Immature natural killer cell (primary cell): Measurements from ENCODE around the gene USP12. TPM values are rescaled to one million over a fixed set of nuclear protein-coding genes. Genes with fewer than 3 reads are reported as not detected.
A peak's percentile ranks its signal among the peaks of the same experiment; 100 is the strongest.

Source experiments
- DNase-seq, 3 donors: peaks; one replicate each; pipeline ENCODE4 v3.0.0; 2022; ENCODE audit warnings: mixed read lengths in 1 of 3
- H3K27ac Mint-ChIP-seq, 6 donors: one replicate each; pipeline ENCODE4 v1.8.0; 2020; ENCODE audit warnings: mixed read lengths in 6 of 6, mild to moderate bottlenecking in 5 of 6, inconsistent platforms in 4 of 6, moderate library complexity in 3 of 6
- H3K27me3 Mint-ChIP-seq, 3 donors: one replicate each; pipeline ENCODE4 v1.8.0; 2020 to 2021; ENCODE audit warnings: low read depth in 3 of 3, mild to moderate bottlenecking in 3 of 3, mixed read lengths in 3 of 3, moderate library complexity in 3 of 3, inconsistent platforms in 1 of 3
- H3K36me3 Mint-ChIP-seq, 3 donors: one replicate each; pipeline ENCODE4 v1.8.0; 2020; ENCODE audit warnings: mixed read lengths in 3 of 3, inconsistent platforms in 2 of 3, mild to moderate bottlenecking in 2 of 3
- H3K4me1 Mint-ChIP-seq, 2 donors: one replicate each; pipeline ENCODE4 v1.8.0; 2020; ENCODE audit warnings: inconsistent platforms in 2 of 2, mild to moderate bottlenecking in 2 of 2, mixed read lengths in 2 of 2, moderate library complexity in 1 of 2
- H3K4me3 Mint-ChIP-seq, 5 donors: one replicate each; pipeline ENCODE4 v1.8.0; 2020; ENCODE audit warnings: mild to moderate bottlenecking in 5 of 5, mixed read lengths in 5 of 5, inconsistent platforms in 3 of 5, moderate library complexity in 3 of 5
- H3K9me3 Mint-ChIP-seq, 6 donors: one replicate each; pipeline ENCODE4 v1.8.0; 2020; ENCODE audit warnings: mild to moderate bottlenecking in 6 of 6, mixed read lengths in 6 of 6, inconsistent platforms in 4 of 6, moderate library complexity in 3 of 6
- polyA plus RNA-seq, 3 donors: library from polyadenylated mRNA; unstranded; fragments of 300-500 nt; fragmentation: Illumina TruSeq; gene quantifications; one replicate each; pipeline ENCODE4 v1.2.3, GENCODE V29; 2021

Gene USP12
- polyA plus RNA-seq, 3 donors from 2014 or later, result 11.2 to 12.7 (median 11.4) TPM

DNA sequence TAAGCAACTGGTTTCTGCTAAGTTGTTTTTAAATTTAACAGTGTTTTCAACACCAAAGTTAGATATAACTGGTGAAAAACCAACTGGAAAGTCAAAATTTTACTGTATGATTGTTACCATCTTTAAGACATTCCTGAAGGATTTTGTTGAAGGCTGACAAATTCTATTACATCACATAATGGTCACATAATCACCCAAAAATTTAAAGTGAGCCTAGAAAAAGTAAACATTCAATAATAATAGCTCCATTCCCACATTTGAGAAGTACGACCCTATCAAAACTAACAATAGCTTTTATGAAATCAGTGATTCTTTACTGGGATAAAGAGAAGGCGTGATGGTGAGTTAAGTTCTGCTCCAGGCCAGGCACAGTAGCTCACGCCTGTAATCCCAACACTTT lies 51.6 kb downstream of the USP12 start:
- peaks cover 0 to 6% (median 0%) of the 10 kb centered on the region in 6 donors for H3K9me3 Mint-ChIP-seq
- peaks cover 0 to 1% (median 0%) of the 10 kb centered on the region in 3 donors for H3K27me3 Mint-ChIP-seq
- peaks cover 10 to 17% (median 14%) of the 10 kb centered on the region in 3 donors for H3K36me3 Mint-ChIP-seq
- DNase-seq, result no peak
- H3K4me1 Mint-ChIP-seq, result peaks cover 39 to 77% of the 10 kb centered on the region in 2 donors
- no peak overlapping the region for H3K4me3 Mint-ChIP-seq
- H3K27ac Mint-ChIP-seq, result no peak overlapping the region

DNA sequence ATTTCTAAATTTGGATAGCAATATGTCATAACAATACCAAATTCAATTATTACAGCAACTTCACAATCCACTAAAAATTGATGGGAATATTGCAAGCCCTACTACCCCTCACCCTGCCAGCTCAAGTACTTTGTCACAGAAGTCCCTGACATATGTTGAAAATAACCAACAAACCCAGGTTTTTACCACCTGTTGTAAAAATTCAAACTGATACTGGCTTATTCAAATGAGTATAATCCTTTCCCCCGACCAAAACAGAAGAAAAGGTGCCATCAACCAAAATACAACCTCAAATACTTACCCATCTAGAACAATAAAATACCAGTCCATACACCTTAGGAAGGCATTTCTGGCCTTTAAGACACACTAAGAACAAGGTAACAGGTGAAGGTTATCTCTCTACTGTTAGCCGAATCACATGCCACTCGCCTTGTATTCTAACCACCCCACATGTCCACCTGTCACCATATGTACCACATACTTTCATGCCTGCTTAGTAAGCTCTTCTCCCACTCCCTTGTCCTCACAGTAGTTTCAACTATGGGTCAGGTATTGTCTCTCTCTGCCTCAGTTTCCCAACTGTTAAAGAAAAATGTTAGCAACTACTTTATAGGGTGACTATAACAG lies 53.1 kb downstream of the USP12 start:
- Mint-ChIP-seq H3K27me3 (peaks cover 0 to under 1% (median 0%) of the 10 kb centered on the region in 3 donors), H3K4me1 (peaks cover 32 to 67% of the 10 kb centered on the region in 2 donors), H3K36me3 (peaks cover 8 to 18% (median 9%) of the 10 kb centered on the region in 3 donors), H3K9me3 (peaks cover 0 to 4% (median 0%) of the 10 kb centered on the region in 6 donors), H3K27ac (peak overlapping the region in 1 of 6 donors; percentile 47), H3K4me3 (no peak overlapping the region)
- DNase-seq, result no peak

DNA sequence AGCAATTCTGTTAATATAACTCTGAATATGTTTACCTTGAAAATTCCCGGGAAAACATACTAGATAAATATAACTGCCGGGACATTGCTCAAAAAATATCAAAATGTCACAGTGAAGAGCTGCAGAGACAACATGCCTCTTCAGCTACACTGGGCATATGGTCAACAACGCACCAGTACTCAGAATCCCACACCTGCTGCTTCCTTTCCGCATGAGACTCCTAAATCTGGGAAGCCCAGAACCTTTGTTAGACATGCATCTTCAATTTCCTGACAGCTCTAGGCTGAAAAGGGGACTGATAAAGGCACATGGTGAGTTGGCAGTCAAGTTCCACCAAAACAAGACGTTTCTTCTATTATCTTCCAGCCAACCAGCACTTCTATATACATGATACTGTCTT lies 53.7 kb downstream of the USP12 start:
- Mint-ChIP-seq H3K27me3 (no peaks in the 10 kb centered on the region), H3K27ac (no peak overlapping the region), H3K4me1 (peaks cover 31 to 61% of the 10 kb centered on the region in 2 donors), H3K4me3 (no peak overlapping the region), H3K36me3 (peaks cover 3 to 18% (median 3%) of the 10 kb centered on the region in 3 donors), H3K9me3 (peaks cover 0 to 4% (median 0%) of the 10 kb centered on the region in 6 donors)
- DNase-seq, result no peak

DNA sequence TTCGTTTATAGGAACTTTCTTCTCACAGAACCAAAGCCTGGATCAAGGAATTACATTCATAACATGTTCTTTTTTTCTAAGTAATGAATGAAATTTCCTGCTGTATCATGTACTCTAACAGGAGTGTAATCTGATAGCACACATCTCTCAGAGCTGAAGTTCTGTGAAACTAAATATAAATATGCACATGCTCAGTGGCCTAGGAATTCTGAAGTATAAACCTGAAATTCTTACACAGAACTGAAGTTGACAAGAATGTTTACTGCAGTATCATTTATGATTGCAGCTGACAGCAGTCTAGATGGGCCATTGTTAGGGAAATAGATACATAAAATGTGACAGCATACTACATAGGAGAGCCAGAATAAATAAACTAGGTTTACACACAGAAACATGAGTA lies 54.5 kb downstream of the USP12 start:
- DNase-seq, result no peak
- peaks cover 0 to 4% (median 0%) of the 10 kb centered on the region in 6 donors for H3K9me3 Mint-ChIP-seq
- H3K4me1 Mint-ChIP-seq, result peaks cover 28 to 64% of the 10 kb centered on the region in 2 donors
- H3K36me3 Mint-ChIP-seq, result peaks cover under 1 to 15% (median 3%) of the 10 kb centered on the region in 3 donors
- no peak overlapping the region for H3K27ac Mint-ChIP-seq
- H3K27me3 Mint-ChIP-seq, result no peaks in the 10 kb centered on the region
- no peak overlapping the region for H3K4me3 Mint-ChIP-seq

DNA sequence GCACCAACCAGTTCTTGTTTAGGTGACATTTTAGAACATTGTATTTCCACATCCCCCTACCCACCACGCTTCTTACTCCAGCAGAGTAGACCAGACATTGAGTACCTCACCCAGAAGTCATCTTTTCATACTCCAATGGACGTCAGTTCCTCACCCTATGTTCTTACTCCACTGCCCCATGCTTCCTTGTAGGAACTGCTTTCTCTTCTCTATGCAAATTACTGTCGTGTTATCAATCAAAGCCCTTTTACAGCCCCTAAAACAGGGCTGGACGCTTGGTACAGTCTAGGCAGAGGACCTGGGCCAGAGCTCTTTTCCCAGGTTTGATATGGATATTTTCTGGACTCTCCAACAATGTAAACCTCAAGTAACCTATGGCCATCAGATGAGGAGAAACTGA lies 58.2 kb downstream of the USP12 start:
- Mint-ChIP-seq H3K27ac (peak overlapping the region in 2 of 6 donors; percentile 5 to 17), H3K27me3 (no peaks in the 10 kb centered on the region), H3K9me3 (no peaks in the 10 kb centered on the region), H3K36me3 (peaks cover 0 to 18% (median 3%) of the 10 kb centered on the region in 3 donors), H3K4me3 (no peak overlapping the region), H3K4me1 (peaks cover 6 to 43% of the 10 kb centered on the region in 2 donors)
- no peak for DNase-seq

DNA sequence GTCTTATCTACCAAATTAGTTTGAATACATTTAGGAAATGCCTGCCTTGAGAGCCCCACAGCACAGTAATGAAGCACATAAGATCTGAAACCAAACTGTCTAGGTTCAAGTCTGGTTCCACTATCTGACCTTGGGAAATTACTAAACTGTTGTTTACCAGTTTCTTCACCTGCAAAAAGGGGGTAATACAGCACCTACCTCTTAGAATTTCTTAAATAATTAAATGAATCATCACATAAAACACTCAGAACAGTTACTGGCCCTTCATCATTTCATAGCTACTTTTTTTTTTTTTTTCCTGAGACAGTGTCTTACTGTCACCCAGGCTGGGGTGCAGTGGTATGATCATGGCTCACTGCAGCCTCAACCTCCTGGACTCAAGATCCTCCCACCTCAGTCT lies 59.6 kb downstream of the USP12 start:
- no peaks in the 10 kb centered on the region for H3K27me3 Mint-ChIP-seq
- no peaks in the 10 kb centered on the region for H3K9me3 Mint-ChIP-seq
- H3K27ac Mint-ChIP-seq, result peak overlapping the region in 1 of 6 donors; percentile 13
- DNase-seq, result no peak
- H3K4me3 Mint-ChIP-seq, result no peak overlapping the region
- H3K4me1 Mint-ChIP-seq, result peaks cover 3 to 28% of the 10 kb centered on the region in 2 donors
- H3K36me3 Mint-ChIP-seq, result peaks cover 0 to 18% (median 3%) of the 10 kb centered on the region in 3 donors

DNA sequence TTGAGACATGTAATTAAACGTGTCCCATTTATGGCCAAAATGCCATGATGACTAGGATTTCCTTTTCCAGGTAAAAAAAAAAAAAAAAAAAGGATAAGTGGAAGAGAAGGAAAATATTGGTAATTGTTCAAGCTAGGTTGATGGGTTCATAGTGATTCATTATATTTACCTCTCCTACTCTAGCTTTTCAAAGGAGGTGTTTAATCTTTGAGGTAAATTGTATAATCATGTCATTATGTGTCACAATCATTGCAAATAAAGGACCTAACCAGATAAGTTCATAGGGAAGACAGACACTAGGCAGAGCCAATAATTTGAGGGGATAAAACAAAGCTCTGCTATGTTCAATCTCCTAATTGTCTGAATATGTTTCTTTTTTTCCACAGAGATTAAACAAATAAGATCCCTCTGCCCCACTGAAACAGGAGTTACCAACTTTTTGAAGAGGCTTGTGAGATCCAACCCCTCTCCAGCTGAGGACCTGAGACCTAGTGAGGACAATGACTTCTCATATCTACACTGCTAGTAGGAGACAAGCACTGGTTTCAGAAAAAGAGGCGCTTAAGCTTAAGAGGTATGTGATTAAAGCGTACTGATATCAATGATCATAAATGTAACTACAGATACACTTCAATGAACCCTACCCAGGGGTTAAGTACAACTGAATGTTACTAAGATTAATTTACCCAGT lies 61.4 kb downstream of the USP12 start:
- peaks cover 3 to 25% of the 10 kb centered on the region in 2 donors for H3K4me1 Mint-ChIP-seq
- no peaks in the 10 kb centered on the region for H3K9me3 Mint-ChIP-seq
- no peaks in the 10 kb centered on the region for H3K27me3 Mint-ChIP-seq
- no peak overlapping the region for H3K4me3 Mint-ChIP-seq
- no peak for DNase-seq
- H3K36me3 Mint-ChIP-seq, result peaks cover 6 to 11% (median 10%) of the 10 kb centered on the region in 3 donors
- no peak overlapping the region for H3K27ac Mint-ChIP-seq

DNA sequence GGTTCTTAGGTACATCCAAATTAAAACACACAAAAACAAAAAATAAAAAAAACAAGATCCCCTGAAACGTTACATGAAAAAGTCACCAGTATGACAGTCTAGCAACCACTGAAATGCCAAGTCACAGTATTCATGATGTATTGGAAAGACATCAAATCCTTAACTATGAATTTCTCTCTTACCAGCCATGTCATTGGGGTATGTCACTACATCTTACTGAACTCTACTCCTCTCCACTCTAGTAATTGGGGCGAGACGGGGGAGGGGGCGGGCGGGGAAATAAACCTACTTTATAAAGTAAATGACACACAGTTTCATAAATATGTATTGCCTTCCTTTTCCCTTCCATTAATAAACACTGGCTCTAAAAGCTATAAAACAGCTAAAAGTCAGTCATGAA lies 65.5 kb downstream of the USP12 start:
- peaks cover 7 to 15% (median 11%) of the 10 kb centered on the region in 3 donors for H3K36me3 Mint-ChIP-seq
- no peak overlapping the region for H3K27ac Mint-ChIP-seq

DNA sequence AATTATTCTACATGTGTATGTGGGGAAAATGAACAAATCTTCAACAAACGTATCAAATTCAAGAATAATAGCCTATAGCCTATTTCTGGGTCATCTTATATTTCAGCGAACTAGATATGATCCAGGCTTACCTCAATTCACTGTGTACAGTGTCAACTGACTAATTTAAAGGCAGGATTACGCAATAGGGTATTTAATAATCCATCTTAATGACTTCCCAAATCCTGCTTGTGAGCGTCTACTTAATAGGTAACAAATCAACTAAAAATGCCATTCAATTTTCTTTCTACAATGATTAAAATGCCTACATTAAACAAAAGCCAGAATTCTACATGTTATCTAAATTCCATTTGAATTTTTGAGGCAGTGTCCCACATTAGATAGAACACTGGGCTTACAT lies 67.0 kb downstream of the USP12 start:
- Mint-ChIP-seq H3K36me3 (peaks cover 7 to 15% (median 11%) of the 10 kb centered on the region in 3 donors), H3K9me3 (no peaks in the 10 kb centered on the region), H3K4me1 (peaks cover 4 to 19% of the 10 kb centered on the region in 2 donors), H3K27me3 (no peaks in the 10 kb centered on the region), H3K4me3 (no peak overlapping the region), H3K27ac (no peak overlapping the region)
- DNase-seq, result no peak

More for the DNA sequence above, 65.5 kb downstream of the USP12 start:
- no peak for DNase-seq
- no peaks in the 10 kb centered on the region for H3K27me3 Mint-ChIP-seq
- no peak overlapping the region for H3K4me3 Mint-ChIP-seq
- H3K9me3 Mint-ChIP-seq, result no peaks in the 10 kb centered on the region
- peaks cover 4 to 13% of the 10 kb centered on the region in 2 donors for H3K4me1 Mint-ChIP-seq

DNA sequence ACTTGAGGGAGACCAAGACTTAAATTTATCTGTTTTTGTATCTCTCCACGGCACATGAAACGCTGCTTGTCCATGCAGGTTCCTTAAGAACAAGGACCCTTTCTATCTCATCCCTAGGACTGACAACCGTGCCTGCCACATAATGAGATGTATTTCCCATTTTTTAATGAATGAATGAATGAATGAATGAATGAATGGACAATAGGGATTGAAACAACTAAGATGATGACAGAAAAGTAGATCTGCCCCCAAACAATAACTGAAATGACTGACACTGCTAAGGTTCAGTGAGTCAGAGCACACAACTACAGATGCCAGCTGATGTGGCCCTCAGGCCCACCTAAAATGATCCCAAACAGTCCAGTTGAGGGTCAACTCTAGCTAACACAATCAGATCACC lies 69.8 kb downstream of the USP12 start:
- no peak overlapping the region for H3K27ac Mint-ChIP-seq
- H3K27me3 Mint-ChIP-seq, result no peaks in the 10 kb centered on the region
- no peaks in the 10 kb centered on the region for H3K9me3 Mint-ChIP-seq
- H3K36me3 Mint-ChIP-seq, result peaks cover 7 to 11% (median 11%) of the 10 kb centered on the region in 3 donors
- H3K4me1 Mint-ChIP-seq, result peaks cover 9 to 38% of the 10 kb centered on the region in 2 donors
- no peak for DNase-seq
- H3K4me3 Mint-ChIP-seq, result no peak overlapping the region

DNA sequence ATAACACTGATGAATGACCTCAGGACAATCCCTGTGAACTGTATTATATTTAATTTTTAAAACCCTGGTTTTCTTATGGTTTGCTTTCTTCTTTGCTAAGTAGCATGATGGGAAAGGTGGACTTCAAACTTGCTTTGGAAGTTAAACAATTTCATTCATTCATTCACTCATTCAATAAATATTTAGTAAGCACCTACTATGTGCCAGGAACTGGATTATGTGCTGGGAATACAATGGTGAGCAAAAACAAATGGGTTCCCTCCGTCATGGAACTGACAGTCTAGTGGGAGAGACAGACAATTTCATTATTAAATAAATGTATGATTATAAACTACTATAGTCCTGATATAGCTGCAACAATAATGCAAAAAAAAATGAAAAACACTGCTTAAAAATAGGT lies 70.3 kb downstream of the USP12 start:
- Mint-ChIP-seq H3K27ac (no peak overlapping the region), H3K9me3 (no peaks in the 10 kb centered on the region), H3K4me1 (peaks cover 9 to 32% of the 10 kb centered on the region in 2 donors), H3K27me3 (no peaks in the 10 kb centered on the region), H3K4me3 (no peak overlapping the region), H3K36me3 (peaks cover 7 to 11% (median 11%) of the 10 kb centered on the region in 3 donors)
- DNase-seq, result no peak

DNA sequence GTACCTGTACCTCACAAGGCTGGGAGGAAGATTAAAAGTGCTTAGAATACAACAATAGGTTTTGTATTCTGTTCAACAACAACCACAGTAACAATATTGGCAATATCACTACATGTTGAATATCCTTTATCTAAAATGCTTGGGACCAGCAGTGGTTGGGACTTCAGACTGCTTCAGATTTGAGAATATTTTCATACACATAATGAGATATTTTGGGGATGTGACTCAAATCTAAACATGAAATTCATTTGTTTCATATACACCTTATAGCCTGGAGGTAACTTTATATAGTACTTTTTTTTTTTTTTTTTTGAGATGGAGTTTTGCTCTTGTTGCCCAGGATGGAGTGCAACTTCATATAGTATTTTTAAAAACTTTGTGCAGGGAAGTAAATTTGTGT lies 73.9 kb downstream of the USP12 start:
- no peaks in the 10 kb centered on the region for H3K9me3 Mint-ChIP-seq
- peak overlapping the region in 1 of 6 donors; percentile 68 for H3K27ac Mint-ChIP-seq
- peaks cover 13 to 25% (median 21%) of the 10 kb centered on the region in 3 donors for H3K36me3 Mint-ChIP-seq
- peaks cover 9 to 30% of the 10 kb centered on the region in 2 donors for H3K4me1 Mint-ChIP-seq
- DNase-seq, result no peak
- H3K4me3 Mint-ChIP-seq, result no peak overlapping the region
- H3K27me3 Mint-ChIP-seq, result no peaks in the 10 kb centered on the region

DNA sequence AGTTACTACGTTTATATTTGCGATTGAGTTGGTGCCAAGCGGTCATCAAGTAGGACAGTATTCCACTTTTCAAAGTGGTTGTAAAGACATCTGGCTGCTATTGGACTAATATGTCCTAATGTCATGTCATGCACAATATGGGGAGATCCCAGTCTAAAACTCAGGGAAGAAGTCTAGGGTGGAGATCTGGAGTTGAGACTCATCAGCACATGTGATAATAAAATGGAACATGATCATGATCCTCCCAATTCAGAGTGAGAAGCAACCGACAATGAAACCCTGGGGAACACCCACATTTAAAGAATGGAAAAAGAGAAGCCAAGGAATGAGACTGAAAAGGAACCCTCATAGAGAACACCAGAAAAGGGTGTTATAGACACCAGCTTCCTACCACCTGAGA lies 80.2 kb downstream of the USP12 start:
- no peak overlapping the region for H3K27ac Mint-ChIP-seq
- DNase-seq, result no peak
- H3K9me3 Mint-ChIP-seq, result no peaks in the 10 kb centered on the region
- H3K36me3 Mint-ChIP-seq, result peaks cover 28 to 39% (median 33%) of the 10 kb centered on the region in 3 donors
- peaks cover 0 to 2% (median 0%) of the 10 kb centered on the region in 3 donors for H3K27me3 Mint-ChIP-seq
- H3K4me3 Mint-ChIP-seq, result no peak overlapping the region
- H3K4me1 Mint-ChIP-seq, result peaks cover 0 to 11% of the 10 kb centered on the region in 2 donors

DNA sequence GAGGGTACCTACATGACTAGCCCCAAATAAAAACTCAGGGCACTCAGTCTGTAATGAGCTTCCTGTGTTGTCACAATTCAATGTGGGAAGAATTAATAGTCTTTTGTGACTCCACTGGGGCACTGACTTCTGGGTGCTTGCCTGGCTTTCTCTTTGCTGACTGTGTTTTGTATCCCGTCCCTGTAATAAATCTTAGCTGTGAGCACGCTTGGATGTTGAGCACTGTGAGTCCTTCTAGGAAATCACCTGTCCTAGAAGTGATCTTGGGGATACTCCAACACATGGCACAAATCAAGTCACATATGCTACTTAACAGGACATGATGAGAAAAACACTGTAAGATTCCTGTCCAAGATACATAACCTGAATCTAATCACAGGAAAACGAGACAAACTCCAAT lies 83.0 kb downstream of the USP12 start:
- peaks cover 0 to 12% of the 10 kb centered on the region in 2 donors for H3K4me1 Mint-ChIP-seq
- no peak overlapping the region for H3K27ac Mint-ChIP-seq
- H3K27me3 Mint-ChIP-seq, result peaks cover 0 to 3% (median 0%) of the 10 kb centered on the region in 3 donors
- no peak overlapping the region for H3K4me3 Mint-ChIP-seq
- H3K9me3 Mint-ChIP-seq, result no peaks in the 10 kb centered on the region
- DNase-seq, result no peak
- peaks cover 13 to 35% (median 28%) of the 10 kb centered on the region in 3 donors for H3K36me3 Mint-ChIP-seq
